HG03432 (cell line): ENCODE measurements around the gene PDZRN3.
"Not testable (repeated sequence)": the region's sequence is repeated elsewhere in the genome, so short reads cannot be mapped to it uniquely, and the experiment has no call there.

ENCODE experiments used
- ATAC-seq: cut with Tn5 transposase; IDR thresholded peaks from one replicate; pipeline ENCODE4 v1.9.1; 2021; ENCODE audit warnings: mild to moderate bottlenecking, moderate library complexity; ENCODE audit not compliant: unreplicated experiment

The PDZRN3 gene

GRCh38 chr3:73597476-73597875, 27.3 kb downstream of the PDZRN3 start:
- ATAC-seq = no peak

- ATAC-seq = no peak
These were observed 32.3 kb downstream of the PDZRN3 start for GRCh38 chr3:73592154-73593144.

- no peak for ATAC-seq
These were observed 33.4 kb downstream of the PDZRN3 start for GRCh38 chr3:73591286-73591800.

- no peak for ATAC-seq
These were observed 38.1 kb downstream of the PDZRN3 start for GRCh38 chr3:73586628-73587027.

GRCh38 chr3:73586190-73586589, 38.6 kb downstream of the PDZRN3 start:
- ATAC-seq = no peak

- ATAC-seq = no peak
These were observed 39.9 kb downstream of the PDZRN3 start for GRCh38 chr3:73584873-73585272.

GRCh38 chr3:73582535-73582934, 42.2 kb downstream of the PDZRN3 start:
- ATAC-seq = no peak

GRCh38 chr3:73581134-73581846, 43.5 kb downstream of the PDZRN3 start:
- no peak for ATAC-seq

- peak; percentile 59 for ATAC-seq
These were observed 44.4 kb downstream of the PDZRN3 start for GRCh38 chr3:73580343-73580742.

- no peak for ATAC-seq
These were observed 47.0 kb downstream of the PDZRN3 start for GRCh38 chr3:73577704-73578103.

GRCh38 chr3:73576999-73577461, 47.7 kb downstream of the PDZRN3 start:
- ATAC-seq = no peak

GRCh38 chr3:73575953-73576352, 48.8 kb downstream of the PDZRN3 start:
- no peak for ATAC-seq

- no peak for ATAC-seq
These were observed 49.2 kb downstream of the PDZRN3 start for GRCh38 chr3:73575519-73575918.

- ATAC-seq = no peak
These were observed 51.5 kb downstream of the PDZRN3 start for GRCh38 chr3:73573204-73573603.

- ATAC-seq = no peak
These were observed 52.4 kb downstream of the PDZRN3 start for GRCh38 chr3:73572368-73572767.

- no peak for ATAC-seq
These were observed 53.4 kb downstream of the PDZRN3 start for GRCh38 chr3:73571238-73571794.

GRCh38 chr3:73569246-73569760, 55.4 kb downstream of the PDZRN3 start:
- no peak for ATAC-seq

- ATAC-seq = no peak
These were observed 56.3 kb downstream of the PDZRN3 start for GRCh38 chr3:73568371-73568862.

GRCh38 chr3:73565374-73565773, 59.4 kb downstream of the PDZRN3 start:
- not testable (repeated sequence) for ATAC-seq

GRCh38 chr3:73563896-73564582, 60.7 kb downstream of the PDZRN3 start:
- ATAC-seq = no peak
